HG03378 (cell line): ENCODE data around the gene PTPN18.
"Not testable (repeated sequence)": the region's sequence is repeated elsewhere in the genome, so short reads cannot be mapped to it uniquely, and the experiment has no call there.

Source experiments
- ATAC-seq: cut with Tn5 transposase; IDR thresholded peaks from one replicate; pipeline ENCODE4 v1.9.1; 2021; ENCODE audit warnings: mild to moderate bottlenecking, moderate library complexity; ENCODE audit not compliant: unreplicated experiment

The PTPN18 gene

DNA sequence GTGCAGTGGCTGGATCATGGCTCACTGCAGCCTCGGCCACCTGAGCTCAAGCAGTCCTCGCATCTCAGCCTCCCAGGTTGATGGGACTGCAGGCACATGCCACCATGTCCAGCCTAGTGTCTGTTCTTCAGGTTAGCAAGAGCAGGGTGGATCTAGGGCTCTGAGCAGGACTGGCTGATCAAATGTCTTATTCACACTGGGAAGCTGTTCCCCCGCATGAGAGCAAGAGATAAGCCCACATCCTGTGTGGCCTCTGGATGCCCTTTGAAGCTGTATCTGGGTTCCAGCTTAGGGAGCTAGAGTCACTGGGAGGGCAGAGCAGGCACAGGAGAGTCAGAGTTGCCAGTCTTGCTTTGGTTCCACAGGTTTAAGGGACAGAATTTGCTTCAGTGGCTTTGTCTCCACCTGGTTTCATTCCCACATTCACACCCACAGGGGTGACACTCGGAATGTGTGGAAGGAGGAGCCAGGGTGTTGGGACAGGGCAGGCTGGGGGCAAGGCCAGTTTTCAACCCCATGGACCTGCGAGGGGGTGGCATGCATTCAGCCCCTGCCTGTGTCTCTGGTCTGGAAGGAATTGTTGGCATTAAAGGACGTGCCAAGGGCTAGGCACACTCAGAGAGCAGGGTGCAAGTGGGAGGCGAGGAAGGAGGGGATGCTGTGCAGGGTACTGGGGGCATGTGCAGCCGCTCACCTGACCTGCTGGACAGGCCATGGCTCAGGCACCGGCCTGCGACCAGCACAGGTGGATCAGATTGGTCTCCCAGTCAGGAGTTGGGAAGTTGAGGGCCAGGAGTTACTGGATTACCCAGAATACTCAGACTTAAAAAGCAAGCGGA is 24.5 kb downstream of the PTPN18 start:
- no peak for ATAC-seq

DNA sequence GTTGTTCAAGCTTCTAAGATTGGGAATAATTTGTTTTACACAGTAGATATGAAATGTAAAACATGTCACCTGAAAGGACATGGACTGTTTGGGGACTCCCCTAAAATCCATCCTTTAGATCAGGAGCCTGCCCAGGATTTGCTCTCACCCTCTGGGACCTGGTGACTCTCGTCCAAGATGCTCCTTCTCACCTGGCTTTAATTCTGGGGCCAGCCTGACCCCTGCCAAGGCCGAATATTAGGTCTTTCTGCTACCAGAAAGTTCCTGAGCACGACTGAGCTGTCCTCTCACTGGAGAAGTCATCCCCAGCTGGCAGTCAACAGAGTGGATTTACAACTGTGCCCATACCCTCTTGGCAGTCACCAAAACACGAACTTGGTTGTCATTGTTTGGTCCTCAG is 25.3 kb downstream of the PTPN18 start:
- no peak for ATAC-seq

DNA sequence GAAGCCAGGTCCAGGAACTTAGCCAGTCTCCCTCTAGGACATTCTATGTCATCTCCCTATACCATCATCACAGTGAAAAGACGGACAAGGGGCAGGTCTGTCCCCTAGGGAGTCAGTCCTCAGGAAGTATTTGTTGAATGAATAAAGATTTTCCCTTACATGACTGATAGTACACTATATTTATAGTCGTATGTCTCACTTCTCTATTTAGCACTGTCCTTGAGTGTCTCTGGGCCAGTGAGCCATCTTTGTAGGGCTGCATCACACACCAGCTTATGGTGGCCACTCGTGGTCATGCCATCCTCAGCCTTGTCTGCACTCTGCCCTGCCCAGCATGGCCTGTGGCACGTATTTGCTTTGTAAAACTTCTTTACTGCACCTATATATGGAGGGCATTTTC is 25.8 kb downstream of the PTPN18 start:
- peak; percentile 41 for ATAC-seq

DNA sequence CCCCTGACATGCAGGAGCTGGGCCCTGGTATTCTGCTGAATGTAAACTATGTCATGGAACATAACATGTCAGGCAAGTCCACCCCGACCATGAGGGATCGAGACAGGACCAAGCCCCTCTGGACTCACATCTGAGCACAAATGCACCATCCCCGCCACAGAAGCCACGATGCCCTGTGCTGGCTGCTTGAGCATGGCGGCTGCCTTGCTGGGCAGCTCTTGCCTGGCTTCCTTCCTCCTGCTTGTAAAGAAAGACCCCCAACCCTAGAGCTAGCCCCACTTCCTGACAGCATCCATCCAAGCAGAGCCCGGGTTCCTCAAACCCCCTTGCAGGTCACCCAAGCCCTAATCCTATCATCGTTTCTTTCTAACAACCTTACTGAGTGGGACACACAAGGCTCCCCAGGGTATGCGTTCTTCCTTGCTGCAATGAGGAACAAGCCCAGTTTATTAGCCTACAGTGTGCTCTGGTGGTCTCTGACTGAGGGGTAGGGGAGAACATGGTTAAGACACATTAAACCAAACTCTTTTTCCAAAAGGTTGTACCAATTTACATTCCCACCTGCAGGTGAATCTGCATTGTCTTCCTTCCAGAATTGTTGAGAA is 26.6 kb downstream of the PTPN18 start:
- no peak for ATAC-seq

DNA sequence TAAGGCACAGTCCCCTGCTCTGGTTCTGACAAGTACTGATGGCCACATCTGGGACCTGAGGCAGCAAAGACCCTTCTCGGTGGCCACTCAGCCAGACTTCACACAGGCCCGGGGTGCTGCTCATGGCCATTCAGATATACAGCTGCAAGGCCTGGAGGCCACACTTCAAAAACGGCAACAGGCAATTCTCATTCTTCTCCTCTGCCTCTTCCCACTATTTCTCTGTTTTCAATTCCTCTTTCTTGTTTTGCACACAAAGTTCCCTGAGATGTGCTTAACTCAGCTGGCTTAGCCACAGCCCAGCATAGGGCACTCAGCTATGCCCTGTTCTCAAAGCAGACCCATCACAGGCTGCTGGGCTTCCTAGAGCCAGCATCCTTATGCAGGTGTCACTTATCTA is 29.9 kb downstream of the PTPN18 start:
- ATAC-seq, result peak; percentile 54

DNA sequence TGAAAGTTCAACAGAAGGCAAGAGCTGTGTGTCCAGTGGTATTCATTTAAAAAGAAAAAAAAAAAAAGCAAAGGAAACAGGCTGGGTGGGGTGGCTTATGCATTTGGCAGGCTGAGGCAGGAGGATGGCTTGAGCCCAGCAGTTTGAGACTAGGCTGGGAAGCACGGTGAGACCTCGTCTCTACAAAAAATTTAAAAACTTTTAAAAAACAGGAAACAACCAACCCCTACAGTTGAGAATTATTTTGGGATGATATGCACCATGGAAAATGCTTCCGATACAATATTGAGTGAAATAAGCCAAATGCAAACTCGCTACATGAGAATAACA is 31.2 kb downstream of the PTPN18 start:
- no peak for ATAC-seq

DNA sequence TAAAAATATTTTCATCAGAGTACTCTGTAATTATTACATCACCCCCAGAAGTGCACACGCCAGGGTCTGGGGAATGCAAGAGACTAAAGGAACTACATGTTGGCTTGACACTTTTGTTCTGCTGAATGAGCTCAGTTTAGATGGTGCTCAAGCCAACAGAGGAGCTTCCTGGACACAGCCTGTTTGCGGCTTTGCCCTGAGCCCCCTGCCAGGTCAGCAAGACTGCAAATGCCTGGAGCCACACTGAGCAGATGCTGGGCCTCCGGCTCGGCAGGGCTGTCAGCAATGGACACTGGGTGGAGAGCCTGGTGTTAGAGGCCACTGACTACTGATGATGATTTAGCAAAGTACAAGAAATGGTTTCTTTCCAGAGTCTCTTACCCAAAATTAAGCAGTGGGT is 31.9 kb downstream of the PTPN18 start:
- ATAC-seq, result no peak

DNA sequence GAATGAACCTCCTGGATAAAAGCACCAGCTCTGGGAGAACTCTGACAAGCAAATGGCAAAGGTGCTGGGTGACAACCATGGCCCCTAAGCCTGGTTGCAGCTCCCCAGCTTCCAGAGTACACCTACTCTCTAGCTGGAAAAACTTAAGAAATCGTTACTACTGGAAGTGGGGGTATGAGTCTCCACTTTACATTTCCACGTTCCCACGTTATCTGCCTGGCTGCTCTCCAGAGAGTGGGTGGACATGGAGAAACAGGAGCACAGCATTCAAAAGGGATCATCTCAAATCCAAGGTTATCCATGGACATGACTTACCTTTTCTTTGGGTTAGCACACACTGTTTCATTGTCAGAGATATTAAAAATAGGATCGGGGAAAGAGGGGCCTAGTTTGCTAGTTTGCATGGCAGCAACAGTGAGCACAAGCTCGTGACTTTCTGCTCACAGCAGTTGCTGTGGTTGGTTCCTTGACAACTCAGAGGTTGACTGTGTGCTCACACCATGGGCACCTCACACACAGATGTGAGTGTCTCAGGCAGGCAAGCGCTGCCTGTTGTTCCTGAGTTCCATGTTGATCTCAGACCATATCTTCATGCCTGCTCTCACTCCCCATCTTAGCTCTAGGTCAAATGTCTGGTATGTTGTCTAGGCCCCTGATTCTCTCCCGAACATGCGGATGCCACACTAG is 32.5 kb downstream of the PTPN18 start:
- ATAC-seq, result no peak

DNA sequence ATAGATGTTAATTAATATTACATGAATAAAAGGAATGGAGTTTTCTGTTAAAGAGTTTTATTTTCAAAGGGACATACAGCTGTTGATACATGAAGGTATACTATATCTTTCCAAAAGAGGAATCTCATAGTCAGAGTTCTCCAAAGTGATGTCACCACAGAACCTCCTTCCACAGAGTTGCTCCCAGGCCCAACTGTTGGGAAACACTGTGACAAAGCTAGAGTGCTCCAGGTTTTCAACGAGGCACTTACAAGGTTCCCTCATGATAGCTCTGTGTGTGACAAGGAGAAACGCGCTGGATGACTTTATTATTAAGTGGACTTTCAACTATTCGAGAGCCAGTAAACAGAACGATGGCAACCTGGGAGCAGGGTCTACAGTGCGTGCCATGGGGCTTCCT is 33.5 kb downstream of the PTPN18 start:
- no peak for ATAC-seq

DNA sequence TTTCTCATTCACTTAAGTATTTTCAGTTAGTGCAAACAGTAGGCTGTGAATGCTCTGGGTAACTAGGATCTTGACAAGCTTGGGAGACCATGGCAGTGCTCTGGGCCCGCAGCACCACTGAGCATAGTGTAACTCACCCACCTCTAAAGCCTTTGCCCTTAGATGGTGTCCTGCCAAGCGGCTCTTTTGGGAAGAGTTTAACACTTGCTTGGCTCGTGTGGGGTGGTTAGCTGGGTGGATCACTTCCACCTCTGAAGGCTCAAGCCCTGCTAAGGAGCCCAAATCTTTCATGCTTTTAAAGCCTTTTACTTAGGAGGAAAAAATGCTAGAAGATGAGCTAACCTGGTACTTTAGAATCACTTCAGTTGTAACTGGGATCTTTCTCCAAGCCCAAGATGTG is 33.9 kb downstream of the PTPN18 start:
- ATAC-seq, result no peak

DNA sequence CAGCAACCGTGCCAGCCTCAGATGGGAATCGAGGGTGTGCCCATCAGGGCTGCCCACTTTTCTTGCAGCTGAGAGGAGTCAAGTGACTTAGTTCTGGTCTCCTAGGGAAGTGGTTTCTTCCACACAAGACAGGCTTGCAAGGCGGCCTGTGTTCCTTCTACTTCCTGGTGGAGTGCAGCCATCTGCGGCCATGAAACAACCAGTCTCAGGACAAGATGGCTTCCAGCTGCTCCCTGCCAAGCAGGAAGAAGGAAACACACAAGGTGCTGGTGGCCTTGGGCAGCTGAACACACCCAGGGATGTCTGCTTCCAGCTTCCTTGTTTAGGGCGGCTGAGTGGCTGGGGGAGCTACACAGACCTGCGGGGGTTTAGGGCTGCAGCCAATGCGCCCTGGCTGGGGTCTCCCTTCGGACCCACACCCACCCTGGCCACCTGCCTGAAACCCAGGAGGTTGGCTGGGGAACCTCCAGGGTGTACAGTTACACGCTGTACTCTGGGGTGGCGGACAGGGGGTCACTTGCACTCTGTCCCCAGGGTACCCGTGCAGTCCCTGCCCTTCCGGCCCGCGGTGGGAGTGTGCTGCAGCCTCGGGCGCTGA is 34.7 kb downstream of the PTPN18 start:
- ATAC-seq, result no peak

DNA sequence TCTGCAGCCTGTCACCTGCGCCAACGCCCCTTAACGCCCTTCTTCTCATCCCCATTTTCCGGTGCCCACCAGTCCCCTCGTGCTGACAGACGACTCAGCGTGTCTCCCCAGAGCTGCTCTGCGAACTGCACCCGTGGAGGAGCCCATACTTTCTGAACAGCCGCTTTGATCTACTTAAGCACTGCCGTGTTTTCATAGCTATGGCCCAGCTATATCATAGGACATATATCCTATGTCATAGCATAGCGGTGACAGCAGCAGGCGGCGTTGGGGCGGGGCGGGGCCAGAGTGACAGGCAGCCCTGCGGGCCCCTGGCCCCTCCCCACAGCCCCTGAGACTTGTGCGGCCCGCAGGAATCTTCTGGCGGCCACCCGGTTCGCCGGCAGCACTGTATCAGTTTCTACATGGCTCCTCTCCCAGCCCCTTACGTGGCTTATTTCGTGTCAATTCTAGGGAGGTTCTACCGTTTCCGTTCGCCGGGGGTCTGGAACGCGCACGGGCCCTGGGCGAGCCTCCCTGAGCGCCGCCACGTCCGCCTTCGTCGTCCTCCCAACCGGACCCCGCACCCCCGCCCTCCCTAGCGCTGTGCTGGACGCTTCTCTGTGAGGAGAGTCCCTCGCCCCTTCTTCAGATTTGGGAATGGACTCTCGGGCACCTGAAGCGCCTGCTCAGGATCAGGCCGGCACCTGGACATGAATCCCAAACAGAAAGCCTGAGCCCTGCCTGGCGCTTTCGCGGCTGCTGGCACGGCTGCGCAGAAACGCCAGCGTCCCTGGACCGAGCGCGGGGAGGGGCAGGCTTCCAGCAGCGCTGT is 35.4 kb downstream of the PTPN18 start:
- ATAC-seq, result peak; percentile 91

DNA sequence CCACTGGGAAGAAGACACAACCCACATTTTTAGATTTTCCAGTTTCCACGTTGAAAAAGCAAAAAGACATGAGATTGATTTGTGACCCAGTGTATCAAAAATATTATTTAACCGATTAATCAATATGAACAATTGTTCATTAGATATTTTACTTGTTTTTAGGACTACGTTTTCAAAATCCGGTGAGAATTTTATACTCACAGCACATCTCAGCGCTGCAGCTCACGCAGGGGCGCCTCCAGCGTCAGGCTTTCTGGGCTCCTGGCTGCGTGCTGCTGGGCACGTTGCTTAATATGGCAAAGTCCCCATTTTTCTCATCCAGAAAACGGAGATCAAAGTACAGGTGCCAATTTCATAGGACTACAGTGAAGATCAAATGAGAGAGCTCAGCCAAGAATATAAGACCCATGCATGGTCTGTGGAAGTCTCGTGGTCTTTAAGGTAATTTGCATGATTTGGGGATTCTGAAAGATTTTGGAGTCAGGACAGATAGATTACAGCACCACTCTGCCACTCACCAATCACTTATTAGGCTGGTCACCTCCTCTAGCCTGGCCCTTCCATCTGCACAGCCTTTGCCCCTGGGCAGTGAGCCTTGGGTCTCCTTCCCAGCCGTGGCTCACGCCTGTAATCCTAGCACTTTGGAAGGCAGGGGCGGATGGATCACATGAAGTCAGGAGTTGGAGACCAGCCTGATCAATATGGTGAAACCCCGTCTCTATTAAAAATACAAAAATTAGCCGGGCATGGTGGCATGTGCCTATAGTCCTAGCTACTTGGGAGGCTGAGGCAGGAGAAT is 36.2 kb downstream of the PTPN18 start:
- ATAC-seq, result no peak

DNA sequence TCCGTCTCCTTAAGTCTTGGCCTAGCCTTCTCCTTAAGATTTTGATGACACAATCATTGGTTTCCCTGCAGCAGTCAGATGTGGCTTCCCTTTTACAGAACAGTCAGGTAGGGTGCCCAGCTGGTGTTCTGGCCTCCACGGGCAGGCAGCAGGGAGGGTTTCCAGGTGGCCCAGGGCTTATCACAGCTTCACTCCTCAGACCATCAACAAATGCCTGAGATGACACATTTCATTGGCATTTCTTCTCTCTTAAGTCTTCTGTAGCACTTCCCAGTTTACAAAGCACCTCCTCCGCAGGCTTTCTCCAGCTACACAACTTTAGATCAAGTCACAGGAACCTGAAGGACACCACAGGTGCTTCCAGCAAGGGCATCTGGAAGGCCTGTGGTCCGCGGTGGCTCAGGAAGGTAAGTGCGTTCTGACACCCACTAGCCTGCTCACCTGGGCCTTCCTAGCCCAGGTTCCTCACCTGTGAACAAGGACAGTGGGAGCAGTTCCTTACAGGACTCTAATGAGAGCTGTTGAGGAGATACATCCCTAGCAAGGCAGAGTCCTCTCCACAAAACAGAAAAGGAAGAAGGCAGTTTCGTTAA is 37.6 kb downstream of the PTPN18 start:
- no peak for ATAC-seq

DNA sequence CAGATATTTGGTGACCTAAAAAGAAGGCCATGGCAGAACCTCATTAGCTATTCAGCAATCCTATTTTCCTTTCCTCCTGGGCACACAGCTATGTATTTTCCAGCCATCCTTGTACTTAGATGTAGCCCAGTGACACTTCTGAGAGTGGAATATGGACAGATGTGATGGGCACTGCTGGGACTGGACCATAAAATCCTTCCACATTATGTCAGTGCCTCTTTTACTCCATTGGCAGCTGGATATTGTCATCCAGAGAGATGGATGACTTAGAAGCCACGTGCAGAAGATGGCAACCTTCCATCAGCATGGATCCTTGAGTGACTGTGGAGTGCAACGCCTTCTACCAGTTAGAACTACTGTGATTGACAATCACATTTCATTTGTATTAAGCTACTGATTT is 50.4 kb downstream of the PTPN18 start:
- ATAC-seq, result not testable (repeated sequence)

DNA sequence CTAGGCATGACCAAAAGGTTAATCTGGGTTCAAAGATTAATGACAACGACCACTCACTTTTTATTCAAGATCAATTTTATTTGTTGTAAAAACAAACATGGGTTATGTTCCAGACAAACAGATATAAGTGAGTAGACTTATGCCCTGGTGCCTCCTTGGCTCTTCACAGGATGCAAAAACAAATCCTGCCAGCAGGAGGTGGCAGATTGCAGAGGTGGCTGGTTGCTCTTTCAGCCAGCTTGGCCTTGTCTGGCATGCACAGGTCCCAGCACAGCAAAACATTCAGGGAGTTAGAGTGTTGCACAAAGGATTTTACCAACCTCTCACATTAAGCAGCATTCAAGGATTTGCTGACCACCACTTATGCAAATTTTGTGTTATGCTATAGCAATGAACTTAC is 60.8 kb downstream of the PTPN18 start:
- ATAC-seq, result not testable (repeated sequence)

DNA sequence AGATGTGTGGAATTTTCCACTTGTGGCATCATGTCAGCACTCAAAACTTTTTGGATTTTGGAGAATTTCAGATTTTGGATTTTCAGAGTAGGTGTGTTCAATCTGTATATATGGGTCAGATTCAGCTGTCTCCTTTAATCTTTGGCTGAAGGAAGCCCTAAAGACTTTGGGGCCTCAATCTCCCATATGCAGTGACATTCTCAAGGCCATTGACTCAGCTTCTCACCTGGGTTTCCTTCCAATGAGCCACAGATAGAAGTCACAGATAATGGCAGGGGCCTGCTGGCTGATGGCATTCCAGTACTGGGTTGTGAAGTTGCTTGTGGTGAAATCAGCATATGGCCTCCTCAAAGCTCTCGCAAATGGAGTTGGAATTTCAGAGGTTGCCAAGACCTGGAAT is 63.0 kb downstream of the PTPN18 start:
- ATAC-seq, result not testable (repeated sequence)
